NCI-H2029 (cell line): ENCODE measurements around the gene SLCO4A1.
A peak's percentile ranks its signal among the peaks of the same experiment; 100 is the strongest.
"Not testable (repeated sequence)": the region's sequence is repeated elsewhere in the genome, so short reads cannot be mapped to it uniquely, and the experiment has no call there.

Source experiments
- DNase-seq: peaks from one replicate; lab custom pipeline; 2025; lab: John Stamatoyannopoulos, UW

SLCO4A1 gene

DNA sequence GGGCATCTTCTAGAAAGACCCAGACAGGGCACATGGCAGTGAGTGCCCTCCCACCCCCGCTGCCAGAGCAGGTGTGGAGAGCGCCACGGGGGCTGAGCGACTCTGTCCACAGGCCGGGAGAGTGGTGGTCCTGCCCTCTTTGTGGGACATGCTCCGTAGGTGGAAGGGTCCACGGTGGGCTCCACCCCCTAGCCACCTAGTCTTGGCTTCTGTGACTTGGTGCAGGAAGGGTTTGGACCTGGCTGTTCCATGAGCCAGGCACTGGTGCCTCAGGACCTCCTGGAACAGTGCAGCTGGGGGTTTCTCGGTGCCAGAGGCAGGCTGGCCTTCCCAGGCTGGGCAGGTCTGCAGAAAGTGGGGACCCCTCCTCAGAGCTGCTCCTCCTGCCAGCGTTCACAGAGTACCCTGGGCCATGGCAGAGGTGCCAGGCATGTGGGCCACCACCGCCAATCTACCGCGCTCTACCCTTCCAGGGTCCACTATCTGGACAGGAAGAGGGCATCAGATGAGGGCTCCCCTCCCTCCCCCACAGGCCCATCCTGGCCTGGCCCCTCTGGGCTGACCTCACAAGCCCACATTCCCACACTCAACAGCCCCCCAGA is 23.0 kb downstream of the SLCO4A1 start:
- no peak for DNase-seq

DNA sequence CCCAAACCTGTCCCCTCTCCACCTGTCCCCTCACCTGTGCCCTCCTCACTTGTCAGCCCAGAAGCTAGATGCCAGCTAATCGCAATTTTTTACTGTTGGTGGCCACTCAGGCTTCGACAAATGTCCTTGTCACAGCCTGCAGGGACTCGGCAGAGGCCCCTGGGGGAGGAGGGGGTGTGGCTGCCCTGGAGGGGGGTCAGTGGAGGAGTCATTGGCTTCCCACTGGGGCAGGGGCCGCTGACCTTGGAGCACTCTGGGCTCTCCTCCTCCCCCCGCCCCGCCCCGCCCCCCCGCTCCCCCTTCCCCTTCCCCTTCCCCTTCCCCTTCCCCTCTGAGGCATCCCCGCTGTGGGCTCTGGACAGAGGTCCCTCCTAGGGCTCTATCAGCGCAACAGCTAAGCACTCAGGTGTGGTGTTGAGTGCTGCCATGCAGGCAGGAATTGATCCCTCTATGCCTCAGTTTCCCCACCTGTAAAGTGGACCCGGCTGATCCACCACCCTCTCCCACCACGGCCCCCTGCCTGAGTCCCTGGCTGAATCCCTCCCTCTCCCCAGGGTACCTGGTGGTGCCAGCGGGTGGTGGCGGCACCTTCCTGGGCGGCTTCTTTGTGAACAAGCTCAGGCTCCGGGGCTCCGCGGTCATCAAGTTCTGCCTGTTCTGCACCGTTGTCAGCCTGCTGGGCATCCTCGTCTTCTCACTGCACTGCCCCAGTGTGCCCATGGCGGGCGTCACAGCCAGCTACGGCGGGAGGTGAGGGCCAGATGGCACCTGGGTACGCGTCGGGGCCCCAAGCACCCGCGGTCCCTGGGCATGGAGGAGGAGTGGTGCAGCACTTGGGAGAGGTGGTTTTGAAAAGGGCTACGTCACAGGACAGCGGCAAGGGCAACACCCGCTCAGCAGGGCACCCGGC is 23.8 kb downstream of the SLCO4A1 start:
- no peak for DNase-seq

DNA sequence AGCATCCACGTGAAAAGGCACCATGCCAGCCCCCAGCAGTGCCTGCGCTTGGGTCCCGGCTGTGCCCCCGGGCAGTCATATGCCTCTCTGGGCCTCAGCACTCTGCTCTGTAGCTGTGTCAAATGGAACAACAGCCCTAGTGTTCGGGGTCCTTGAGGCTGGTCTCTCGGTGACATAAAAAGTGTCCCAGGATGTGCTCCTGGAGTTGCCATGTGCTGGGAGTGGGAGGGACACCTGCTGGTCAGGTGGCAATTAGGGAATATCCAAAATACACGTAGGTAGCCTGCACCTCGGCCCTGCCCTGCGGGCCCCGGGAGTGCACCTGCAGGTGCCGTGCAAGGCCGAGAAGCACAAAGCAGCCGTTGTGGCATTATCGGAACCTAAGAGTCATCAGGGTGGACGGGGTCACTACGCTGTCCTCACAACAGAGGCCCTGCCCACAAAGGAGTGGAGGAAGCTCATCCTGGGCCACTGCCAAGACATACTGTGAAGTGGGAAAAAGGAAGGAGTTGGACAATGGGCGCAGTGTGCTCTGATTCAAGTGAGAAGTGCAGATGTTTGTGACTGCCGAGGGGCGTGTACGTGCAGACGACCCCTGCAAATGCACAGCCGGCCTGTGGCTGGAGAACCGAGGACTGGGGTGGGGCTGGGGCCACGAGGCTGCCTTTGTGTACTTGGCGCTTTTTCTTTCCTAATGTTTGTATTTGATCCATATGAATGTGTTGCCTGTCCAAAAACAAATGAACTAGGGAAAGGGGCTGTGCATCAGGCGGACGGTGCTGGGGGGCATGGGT is 24.6 kb downstream of the SLCO4A1 start:
- DNase-seq, result peak; percentile 36

DNA sequence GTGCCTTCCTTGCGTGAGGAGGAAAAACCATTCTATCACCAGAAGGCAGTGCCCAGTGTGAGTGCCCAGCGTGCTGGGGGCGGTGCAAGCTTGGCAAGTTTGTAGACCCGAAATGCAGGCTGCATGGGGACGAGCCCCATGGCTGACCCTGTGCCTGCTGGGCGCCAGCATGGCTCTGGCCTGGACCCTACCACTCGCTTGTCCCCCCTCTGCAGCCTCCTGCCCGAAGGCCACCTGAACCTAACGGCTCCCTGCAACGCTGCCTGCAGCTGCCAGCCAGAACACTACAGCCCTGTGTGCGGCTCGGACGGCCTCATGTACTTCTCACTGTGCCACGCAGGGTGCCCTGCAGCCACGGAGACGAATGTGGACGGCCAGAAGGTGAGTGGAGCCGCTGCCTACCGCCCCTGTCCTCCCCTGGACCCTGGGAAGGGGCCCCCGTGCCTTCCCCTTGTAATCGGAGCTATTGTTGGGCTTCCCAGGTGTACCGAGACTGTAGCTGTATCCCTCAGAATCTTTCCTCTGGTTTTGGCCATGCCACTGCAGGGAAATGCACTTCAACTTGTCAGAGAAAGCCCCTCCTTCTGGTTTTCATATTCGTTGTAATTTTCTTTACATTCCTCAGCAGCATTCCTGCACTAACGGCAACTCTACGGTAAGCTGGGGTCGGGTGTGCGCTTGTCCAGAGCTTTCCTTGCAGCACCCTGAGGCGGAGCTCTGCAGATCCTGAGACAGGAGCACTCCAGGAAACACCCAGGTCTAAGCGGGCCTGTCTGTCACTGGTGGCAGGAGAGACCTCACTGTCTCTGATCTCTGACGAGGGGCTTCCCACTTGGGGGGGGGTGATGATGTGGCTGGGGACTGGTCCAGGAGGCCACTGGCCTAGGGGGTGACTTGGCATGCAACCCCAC is 25.5 kb downstream of the SLCO4A1 start:
- DNase-seq, result no peak

DNA sequence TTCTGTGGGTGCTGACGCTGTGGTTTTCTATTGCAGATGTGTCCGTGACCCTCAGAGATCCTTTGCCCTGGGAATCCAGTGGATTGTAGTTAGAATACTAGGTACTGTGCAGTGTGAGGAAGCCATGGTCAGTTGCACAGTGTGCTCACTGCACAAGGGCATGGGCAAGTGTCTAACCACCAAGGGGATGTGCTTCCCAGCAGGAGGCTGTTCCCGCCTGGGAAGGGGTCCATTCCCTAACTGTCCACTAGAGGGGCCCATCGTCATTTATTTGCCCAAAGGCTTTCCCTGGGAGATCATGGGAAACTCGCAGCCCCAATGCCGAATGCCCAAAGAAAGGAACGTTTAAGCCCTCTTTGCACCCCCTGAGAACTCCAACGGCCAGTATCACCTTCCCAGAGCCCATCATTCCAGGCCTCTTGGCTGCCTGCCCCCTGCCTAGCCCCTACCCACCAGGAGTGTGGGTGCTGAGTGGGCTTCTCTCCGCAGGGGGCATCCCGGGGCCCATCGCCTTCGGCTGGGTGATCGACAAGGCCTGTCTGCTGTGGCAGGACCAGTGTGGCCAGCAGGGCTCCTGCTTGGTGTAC is 26.2 kb downstream of the SLCO4A1 start:
- DNase-seq, result peak; percentile 55

DNA sequence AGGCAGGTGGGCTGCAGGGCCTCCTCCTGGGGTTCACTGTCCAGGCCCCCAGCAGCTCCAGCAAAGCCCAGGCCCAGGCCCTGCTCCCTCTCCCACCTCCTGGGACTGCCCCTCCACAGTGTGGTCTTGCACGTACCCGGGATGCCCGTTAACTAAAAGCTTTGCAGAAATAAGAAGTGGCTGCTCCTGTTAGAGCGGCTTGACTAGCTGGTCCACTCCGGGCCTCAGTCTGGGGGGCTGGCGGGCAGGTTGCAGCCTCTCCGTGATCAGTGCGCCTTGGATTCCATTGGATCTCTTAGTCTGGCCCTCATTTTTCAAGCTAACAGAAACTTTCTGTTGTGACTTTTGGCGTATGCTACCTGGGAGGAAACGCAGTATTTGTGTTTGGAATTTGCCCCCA is 26.9 kb downstream of the SLCO4A1 start:
- no peak for DNase-seq

DNA sequence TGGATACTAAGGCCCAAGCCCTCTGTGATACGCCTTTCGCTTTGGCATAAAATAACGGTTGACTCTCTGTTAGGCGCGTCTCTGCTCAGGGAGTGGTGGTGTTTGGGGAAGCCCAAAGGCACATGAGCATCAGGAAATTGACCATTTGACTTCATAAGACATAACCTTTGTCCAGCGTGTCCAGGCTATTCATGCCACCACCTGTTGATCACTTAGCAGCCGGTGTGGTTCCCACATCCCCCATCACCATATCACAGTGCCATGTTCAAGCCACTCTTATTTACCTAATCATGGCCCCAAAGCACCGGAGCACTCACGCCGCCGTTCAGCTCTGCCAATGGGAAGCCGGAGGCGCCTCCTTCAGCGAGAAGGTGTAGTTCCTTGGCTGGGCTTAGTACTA is 27.9 kb downstream of the SLCO4A1 start:
- DNase-seq, result no peak

DNA sequence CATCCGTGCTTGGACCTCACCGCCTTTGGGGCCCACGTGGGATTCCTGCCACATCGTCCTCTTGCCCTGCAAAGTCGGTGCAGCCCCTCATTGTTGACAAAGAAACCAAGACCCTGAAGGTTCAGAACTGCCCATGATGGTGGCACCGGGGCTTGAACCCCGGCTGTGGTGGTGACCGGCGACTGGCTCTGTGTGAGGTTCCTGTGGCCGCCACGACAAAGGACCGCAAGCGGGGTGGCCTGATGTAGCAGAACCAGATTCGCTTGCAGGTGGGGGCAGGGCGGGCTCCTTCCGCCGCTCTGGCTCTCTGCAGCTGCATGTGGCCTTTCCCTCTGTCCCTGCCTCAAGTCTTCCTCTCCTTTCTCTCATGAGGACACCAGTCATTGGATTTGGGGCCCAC is 28.7 kb downstream of the SLCO4A1 start:
- no peak for DNase-seq

DNA sequence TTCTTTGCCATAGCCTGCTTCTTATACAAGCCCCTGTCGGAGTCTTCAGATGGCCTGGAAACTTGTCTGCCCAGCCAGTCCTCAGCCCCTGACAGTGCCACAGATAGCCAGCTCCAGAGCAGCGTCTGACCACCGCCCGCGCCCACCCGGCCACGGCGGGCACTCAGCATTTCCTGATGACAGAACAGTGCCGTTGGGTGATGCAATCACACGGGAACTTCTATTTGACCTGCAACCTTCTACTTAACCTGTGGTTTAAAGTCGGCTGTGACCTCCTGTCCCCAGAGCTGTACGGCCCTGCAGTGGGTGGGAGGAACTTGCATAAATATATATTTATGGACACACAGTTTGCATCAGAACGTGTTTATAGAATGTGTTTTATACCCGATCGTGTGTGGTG is 29.5 kb downstream of the SLCO4A1 start:
- DNase-seq, result no peak

DNA sequence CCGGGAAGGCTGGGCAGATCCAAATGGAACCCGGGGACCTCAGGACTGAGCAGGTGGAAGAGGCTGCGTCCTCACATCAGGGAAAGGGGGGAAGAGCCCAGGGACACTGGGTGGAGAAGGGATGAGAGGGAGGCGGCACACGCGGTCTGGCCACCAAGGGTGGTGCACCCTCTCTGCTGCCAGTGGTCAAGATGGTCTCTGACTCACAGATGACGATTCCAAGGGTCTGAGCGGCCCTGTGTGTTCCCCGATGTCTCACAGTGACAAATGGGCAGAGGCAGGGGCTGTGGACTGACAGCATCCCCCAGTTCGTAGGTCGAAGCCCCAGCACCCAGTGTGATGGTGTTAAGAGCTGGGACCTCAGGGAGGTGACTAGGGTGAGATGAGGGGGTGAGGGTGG is 32.1 kb downstream of the SLCO4A1 start:
- DNase-seq, result no peak

DNA sequence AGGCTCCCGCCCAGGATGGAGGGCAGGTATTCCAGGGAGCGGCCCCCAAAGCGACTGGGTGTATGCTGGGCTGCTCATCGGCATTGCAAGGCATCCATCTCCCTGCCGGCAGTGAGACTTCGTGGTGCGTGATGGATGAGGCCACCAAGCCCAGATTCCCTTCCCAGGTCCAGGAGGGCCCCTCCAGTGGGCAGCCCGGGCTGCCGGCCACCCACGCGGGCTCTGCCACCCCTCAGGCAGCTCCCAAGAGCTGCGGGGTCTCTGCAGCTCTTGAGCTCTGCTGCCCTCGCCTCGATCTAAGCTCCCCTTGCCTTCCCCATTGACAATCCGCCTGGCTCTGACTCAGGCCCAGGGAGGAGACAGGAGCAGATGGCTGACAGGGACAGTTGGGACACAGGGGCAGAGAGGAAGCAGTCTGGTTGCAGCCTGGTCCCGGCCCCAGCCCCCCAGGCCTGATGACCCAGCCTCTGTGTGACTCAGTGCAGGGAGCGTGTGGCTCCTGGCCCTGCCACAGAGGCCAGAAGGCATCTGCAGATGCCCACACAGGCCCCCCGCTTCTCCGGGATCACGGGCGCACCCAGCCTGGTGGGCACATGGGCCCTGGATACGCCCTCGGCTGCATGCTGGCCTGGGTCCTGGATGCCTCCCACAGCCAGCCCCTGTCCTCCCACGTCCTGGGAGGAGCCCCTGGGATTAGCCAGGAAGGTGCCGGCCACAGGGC is 33.0 kb downstream of the SLCO4A1 start:
- DNase-seq, result no peak

DNA sequence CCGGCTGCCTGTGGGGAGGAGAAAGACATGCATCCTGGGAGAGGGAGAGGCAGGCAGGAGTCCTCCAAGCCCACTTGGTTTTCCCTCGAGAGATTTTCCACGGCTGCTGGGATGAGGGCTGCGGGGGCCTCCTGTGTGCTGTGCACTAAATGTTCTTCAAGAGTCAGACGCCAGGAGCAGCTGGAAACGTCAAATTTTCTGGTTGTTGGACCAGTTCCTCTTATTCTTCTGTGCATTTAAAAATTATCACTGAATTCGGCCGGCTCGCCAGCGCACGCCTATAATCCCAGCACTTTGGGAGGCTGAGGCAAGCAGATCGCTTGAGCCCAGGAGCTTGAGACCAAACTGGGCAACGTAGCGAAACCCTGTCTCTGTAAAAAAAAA is 33.6 kb downstream of the SLCO4A1 start:
- no peak for DNase-seq

DNA sequence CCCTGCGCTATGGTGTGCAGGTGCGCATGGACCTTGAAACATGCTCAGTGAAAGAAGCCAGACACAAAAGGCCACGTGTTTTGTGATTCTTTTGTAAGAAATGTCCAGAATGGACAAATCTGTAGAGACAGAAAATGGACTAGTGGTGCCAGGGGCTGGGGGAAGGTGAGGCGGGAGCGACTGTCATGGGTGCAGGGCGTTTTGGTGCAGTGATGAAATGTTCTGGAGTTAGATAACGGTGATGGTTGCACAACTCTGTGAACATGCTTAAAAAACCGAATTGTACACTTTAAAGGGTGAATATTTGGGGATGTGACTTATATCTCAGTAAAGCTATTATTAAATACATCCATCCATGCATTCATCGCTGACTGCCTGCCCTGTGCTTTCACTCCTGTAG is 34.7 kb downstream of the SLCO4A1 start:
- no peak for DNase-seq

DNA sequence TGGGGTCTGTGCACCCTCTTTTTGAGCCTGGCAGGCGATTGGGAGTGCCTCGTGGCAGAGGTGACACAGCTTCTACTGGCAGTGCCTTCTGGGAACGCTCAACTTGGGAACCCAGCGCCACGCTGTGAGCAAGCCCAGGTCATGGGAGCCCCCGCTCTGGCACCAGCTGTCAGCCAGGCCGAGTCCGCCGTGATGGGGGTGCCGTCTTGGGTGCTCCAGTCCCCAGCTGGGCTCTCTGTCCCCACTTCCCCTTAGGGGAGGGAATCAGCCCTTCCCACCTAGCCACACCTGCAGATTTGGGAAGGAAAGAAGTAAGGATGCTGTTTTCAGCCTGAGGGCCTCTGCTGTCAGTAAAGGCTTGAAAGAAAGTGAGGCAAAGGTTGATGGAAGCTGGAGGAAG is 35.4 kb downstream of the SLCO4A1 start:
- no peak for DNase-seq

DNA sequence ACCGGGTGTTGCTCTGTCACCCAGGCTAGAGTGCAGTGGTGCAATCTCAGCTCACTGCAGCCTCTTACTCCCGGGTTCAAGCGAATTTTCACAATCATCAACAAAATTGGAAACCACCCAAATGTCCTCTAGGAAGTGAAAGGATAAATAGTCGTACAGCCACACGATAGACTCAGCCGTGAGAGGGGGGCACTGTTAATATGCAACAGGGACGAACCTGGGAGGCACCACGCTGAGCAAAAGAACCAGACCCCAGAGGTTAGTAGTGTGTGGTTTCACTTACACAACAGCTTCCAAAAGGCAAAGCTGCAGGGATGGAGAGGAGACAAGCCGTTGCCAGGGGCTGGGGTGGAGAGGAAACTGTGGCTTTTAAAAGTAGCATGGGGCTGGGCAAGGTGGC is 36.2 kb downstream of the SLCO4A1 start:
- no peak for DNase-seq

DNA sequence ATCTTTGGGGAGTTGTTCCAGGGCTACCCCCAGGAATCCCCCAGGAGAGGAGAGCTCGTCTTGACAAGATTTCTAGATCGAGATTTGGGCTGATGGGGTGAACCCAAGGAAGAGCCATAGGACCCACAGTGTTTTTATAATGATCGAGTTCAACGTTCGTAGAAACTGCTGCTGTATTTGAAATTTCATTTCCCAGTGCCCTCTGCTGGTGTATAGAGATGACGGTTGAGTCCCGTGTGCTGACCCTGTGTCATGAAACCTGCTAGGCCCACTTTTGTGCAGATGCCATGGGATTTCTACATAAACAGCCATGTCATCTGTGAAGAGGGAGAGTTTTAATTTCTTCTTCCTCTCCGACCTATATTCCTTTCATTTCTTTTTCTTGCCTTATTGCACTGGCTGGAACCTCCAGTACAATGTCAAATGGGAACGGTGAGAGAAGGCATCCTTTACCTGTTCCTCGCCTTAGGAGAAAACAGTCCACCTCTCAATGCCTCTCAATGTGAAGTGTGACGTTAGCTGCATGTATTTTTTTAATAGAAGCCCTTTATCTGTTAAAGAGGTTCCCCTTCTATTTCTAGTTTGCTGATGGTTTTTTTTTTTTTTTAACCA is 37.8 kb downstream of the SLCO4A1 start:
- no peak for DNase-seq

DNA sequence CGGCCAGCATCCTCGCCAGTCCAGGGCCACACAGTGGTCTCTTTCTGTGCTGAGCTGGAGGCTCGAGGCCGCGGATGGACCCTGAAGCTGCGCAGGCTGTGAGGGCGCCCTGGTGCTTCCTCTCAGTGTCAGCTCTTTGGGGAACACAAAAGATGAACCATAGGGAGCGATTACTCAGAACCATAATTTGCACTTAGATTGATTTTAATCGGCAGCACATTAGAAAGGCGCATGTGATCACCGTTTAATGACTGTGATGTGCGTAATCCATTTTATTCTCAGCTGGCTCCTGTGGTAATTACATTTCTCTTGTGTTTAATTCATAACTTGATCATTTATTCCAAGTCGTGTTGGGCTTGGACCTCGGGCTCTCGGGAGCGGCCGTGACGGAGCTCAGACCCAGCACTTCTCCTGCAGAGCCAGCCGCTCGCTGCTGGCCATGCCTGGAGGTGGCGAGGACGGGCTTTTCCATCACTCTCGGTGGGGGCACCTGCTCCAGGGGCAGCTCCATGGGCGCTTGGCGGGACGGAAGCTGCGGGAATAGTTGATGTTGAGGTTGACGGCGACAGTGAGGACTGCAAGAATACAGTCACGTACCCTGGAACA is 40.7 kb downstream of the SLCO4A1 start:
- no peak for DNase-seq

DNA sequence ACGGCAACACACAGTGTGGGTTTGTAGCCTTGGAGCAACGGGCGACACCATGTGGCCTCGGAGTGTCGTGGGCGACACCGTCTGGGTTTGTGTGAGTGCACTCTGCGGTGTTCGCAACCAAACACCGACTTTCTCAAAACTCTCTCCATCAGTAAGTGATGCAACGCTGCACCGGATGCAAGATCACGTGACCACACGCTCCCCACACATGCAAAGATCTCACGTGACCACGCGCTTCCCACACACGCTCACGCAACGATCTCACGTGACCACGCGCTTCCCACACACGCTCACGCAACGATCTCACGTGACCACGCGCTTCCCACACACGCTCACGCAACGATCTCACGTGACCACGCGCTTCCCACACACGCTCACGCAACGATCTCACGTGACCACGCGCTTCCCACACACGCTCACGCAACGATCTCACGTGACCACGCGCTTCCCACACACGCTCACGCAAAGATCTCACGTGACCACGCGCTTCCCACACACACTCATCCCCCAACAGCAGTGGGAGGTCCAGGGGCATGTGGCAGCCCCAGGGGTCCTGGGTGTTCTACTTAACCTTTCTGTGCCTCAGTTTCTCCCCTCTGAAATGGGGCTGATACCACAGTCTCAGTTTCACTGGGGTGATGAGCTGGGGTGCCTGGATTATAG is 41.5 kb downstream of the SLCO4A1 start:
- not testable (repeated sequence) for DNase-seq

DNA sequence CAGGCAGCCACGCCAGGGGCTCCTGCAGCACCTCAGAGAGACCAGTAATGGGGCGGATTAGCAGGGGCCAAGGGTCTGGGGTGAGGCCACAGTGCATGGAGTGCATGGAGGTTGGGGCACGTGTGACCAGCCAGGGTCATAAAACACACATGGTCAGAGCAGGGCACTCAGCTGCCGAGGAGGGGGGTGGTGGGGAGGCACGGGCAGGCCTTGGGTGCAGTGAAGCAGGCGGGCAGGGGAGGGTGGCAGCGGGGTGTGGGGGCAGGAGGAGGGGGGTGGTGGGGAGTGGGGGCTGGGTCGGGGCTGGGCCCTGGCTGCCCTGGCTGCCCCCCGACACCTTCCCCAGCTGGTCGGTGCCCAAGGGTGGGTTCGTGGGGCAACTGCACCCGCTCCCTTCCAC is 42.7 kb downstream of the SLCO4A1 start:
- DNase-seq, result no peak
